Medulla oblongata (tissue), 1 donor: ENCODE data around the gene GALNT13.

Experiments used
- DNase-seq: peaks from one replicate; pipeline ENCODE4 v3.0.0-alpha.2; 2015; ENCODE audit errors: extremely low spot score

GALNT13 gene

DNA sequence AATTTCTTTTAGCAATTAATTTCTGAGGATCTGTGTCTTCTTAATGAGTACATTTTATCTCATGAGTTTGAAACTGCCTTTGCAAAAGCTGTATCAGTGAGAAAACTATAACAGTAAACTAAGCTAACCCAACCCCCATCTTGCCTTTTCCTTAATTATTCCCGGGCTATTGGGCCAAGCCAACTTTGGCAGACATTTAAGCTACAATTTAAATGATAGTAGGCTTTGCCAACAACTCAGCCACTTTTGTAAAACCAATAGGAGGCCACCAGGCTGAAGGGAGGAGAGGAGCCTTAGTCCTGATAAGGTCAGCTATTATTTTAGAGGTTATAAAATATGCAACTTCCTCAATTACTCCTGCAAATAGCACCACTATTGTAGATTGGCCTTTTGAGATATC, 608.8 kb downstream of the GALNT13 start:
- DNase-seq: no peak

DNA sequence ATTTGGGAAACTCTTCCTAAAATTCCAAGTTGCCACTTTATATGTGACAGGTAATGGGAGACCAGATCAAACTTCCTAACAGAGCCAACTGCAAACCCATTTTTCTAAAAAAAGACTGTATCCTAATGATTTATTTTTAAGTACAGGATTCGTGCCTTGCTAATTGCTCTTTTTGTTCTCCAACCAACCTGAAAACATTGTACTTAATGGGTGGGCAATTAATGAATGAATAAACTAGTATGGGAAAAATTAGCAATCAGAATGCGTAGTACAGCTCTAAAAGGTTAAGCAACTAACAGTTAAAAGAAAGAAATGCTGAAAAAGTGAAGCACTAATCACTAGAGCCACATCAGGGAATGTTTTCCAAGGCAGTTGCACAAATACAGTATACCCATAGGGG, 609.6 kb downstream of the GALNT13 start:
- DNase-seq: no peak

DNA sequence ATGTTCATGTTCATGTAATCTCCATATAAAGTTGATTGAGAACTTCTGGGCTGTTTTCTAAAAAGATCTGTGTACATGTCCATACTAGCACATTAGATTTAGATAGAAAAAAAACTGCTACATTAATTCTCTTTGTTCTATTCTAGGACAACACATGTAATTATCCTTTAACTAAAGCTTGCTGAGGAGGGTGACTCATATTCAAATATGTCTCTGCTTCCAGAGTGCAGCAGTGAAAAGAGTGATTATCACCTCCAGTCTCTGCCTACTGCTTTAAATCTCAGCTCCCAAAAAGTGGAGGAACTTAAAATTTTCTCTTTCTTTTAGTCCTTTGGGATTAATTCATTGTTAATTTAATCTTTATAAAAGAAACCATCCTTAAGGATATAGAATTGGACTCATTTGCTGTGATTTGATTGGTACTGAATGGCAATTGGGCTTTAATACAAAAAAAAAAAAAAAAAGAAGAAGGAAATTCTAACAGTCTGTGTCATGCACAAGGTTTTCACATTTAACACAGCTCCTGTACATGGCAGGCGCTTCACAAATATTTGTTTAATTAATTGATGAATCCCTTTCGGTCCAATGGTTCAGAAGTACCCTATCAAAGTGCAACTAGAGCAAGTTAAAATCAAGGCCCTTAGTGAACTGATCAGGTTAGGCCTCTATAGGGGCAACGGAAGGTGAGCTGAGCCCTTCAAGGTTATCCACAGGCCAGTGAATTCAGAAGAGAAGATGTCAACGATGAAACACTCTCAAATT, 612.8 kb downstream of the GALNT13 start:
- DNase-seq: no peak

DNA sequence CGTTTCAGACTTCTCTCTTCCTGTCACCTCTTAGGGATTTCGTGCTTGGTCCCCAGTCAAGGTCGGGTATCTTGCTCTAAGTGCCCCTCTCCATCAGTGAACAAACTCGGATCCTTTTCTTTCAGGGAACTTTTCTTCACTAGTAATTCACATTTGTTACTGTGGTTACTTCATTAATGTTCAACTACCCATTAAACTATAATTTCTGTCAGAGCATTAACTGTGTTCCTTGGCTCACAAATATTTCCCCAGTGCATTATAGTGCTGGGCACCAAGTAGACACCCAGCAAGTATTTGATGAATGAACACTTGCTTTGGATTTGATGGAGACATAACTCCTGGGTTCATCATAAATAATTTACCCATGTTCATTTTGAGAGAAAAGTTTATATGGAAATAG, 617.1 kb downstream of the GALNT13 start:
- DNase-seq: no peak

DNA sequence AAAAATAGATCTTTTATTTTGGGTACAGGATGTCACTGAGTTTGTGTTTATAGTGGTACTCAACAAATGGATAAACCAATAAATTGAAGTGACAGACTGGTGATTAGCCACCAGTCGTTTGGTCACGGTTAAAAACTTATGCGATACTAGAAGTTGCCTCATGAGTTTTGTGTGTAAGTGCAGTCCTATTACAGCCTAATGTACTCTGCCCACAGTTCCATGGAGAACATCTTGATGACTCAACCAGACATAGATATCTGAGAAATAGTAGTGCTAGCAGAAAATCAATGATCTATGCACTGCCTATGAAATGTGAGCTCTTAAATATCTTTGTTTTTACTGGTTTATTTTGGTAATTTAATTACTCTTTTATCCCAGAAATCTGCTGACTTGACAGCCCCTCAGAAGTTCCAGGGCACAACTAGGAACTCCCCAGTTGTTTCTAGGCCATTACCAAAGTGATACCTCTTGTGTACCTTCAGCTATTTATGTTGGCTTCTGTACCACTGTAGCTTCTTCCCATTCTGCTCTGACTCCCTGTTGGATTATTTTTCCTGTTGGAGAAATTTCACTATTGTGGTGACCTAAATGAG, 617.6 kb downstream of the GALNT13 start:
- no peak for DNase-seq

DNA sequence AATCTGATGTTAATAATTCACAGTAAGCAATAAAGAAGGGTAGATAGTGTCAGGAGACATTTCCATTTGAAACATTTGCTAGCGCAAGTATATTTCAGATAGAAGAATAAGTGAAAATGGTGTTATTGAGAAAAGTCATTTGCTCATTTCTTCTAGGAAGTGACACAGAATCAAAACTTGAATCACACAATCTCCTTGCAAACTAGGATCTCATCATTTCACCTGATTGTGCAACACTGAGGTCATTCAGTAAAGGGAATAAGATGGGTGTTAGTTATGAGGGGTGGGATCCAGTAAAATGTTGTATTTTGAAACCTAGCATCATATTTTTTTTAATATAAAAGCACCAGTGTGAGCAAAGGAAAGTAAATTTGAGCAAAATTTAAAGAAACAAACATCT, 618.8 kb downstream of the GALNT13 start:
- no peak for DNase-seq

DNA sequence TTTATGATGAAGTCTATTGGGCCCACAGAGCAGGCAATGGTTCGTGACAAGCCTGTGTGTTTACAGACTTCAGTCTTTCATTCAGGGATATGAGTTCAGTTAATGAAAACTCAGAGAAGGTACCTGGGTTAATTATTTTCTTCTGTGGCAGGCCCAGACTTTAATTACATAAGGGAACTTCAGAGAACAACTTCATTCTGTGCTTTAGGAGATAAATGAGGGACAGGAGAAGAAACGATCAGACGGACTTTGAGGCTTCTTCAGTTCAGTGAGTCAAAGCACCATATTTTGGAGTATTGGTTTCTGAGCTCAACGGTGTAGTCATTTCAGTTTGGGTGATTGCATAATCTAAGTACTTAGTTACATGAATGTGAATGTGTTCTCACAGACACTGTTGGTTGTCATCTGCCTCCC, 623.7 kb downstream of the GALNT13 start:
- no peak for DNase-seq

DNA sequence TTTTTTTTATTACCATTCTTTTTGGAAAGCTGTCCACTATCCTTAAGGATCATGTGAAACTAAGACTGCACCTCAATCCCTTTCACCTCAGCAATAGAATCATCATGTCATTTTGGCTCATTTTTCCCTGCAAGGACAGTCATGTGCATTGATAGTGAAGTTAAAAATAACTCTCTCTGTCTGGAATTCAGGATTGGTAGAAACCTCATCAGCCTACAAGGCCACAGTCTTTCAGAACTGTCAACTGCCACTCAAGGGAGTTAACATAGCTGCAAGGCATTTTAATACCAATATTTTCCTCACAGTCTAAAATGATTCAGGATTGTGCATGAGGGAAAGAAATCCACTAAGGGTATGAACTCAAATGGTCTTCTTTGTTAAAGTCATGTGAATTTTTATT, 625.3 kb downstream of the GALNT13 start:
- no peak for DNase-seq
